HG03039 (cell line): ENCODE measurements around the gene NPAS3.

ENCODE experiments used
- ATAC-seq: cut with Tn5 transposase; IDR thresholded peaks from one replicate; pipeline ENCODE4 v1.9.1; 2021; ENCODE audit warnings: mild to moderate bottlenecking, moderate library complexity; ENCODE audit not compliant: unreplicated experiment

NPAS3 gene

GRCh38 chr14:33420051-33420627 lies 481.5 kb downstream of the NPAS3 start:
- no peak for ATAC-seq

GRCh38 chr14:33430414-33431035 lies 491.8 kb downstream of the NPAS3 start:
- ATAC-seq, result no peak

DNA sequence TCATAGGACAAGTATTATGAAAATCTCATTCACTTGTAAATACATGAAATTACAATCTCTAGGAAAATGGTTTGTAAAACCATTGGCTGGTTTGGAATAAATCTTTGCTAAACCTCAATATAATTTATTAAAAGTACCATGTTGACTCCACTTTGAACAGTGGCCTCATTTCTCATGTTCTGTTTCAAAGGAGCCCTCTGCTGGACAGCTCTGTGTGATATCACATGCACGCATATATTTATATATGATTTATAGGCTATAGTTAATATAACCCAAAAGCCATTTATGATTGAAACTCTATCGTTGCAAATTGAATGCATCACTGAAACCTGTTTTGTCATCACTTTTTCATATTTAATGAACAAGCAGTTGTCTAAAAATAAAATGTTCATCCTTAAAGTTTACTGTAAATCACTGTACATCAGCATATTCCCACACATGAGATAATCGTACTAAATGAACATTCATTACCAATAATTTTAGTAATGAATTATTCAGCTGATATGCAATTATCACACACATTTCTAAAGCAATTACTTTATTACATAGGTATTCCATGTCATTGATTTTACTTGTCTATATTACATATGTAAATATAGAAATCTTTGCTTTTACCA lies 493.8 kb downstream of the NPAS3 start:
- ATAC-seq, result no peak

DNA sequence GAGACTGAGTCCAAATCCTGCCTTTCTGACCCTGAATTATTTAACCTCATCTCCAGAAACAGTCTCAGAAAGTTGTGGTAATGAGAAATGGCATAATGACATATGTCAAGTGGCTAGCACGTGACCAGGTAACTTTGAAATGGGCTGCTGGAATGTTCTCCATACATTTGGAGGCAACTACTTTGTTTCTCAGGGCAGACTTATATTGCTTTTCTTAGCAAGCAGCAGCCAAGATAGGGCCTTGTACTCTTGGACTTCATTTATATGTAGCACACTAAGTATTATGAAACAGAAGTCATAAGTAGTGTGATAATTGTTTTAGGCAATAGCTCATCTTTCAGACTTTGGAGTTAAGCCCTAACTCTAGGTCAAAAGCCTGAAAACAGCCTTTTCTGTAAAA lies 494.7 kb downstream of the NPAS3 start:
- ATAC-seq, result no peak

GRCh38 chr14:33435911-33436689 lies 497.4 kb downstream of the NPAS3 start:
- no peak for ATAC-seq

GRCh38 chr14:33441633-33442032 lies 503.0 kb downstream of the NPAS3 start:
- ATAC-seq, result no peak

DNA sequence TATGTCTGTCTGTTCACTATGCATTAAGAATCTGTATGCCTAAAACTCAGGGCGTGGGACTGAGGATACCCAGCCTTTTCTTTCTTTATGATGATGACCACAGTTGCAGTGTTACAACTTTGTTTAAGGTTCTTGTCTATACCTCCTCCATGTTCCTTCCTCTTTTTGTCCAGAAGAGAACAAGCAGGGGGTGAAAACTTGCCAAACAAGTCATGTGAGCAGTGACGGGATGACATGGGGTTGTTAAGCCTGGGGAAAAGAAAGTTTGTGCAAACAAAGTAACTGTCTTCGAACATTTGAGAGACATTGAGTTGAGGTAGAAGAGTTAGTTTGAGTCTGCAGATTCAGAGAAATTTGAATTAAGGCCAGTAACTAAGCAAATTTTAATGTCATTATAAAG lies 505.5 kb downstream of the NPAS3 start:
- no peak for ATAC-seq

GRCh38 chr14:33449268-33449667 lies 510.6 kb downstream of the NPAS3 start:
- no peak for ATAC-seq

DNA sequence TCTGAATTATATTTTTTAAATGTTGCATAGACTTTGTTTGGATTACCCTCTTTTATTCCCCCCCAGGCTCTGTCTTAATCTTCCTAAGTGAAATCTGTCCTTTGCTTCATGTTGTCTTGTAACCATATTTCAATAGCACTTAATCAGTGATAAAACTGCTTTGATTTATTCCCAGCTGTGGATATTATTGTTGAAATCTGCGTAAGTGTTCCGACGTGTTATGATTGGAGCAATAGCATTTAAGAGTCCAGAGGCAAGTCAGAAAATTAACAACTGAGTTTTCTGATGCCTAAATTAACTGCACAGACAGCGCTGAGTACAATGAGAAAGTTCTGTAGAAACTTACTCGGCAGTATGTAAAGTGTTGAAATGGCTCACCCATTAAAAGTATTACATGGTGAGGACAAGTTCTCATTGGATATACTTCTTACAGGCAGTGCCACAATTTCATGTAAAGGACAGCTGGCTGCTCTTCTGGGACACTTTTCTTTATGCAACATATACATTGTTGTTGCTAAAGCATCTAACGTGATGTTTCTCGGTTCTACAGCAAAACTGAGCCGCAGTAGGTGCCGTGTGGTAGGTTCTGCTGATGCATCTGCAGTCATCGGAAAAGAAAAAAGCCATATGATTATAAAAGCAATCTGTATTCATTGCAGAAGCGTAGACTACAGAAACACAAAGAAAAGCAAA lies 511.2 kb downstream of the NPAS3 start:
- no peak for ATAC-seq

DNA sequence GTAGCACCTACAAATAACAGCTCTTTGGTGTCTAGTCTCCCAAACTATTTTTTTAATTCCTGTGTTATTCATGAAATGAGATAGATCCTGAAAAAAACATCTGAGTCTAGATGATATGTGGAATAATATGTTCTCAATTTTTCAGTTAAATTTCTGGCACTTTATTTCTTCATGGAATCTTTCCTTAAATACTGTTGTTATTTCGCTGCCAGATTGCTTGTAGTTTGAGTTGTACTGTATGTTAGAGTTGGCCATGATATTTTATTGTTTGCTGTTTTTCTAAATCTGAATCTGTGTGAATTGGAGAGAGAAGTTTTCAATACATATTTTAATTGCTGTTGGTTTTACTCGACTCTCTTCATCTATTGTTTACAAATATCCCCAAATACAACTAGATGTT lies 511.7 kb downstream of the NPAS3 start:
- no peak for ATAC-seq

GRCh38 chr14:33451211-33451610 lies 512.5 kb downstream of the NPAS3 start:
- no peak for ATAC-seq

- ATAC-seq, result no peak
These were observed 514.3 kb downstream of the NPAS3 start for GRCh38 chr14:33452995-33453394.

- ATAC-seq, result no peak
These were observed 515.4 kb downstream of the NPAS3 start for GRCh38 chr14:33454022-33454595.

- ATAC-seq, result no peak
These were observed 516.0 kb downstream of the NPAS3 start for GRCh38 chr14:33454707-33455106.

GRCh38 chr14:33455654-33456345 lies 517.1 kb downstream of the NPAS3 start:
- ATAC-seq, result no peak

GRCh38 chr14:33457021-33457420 lies 518.3 kb downstream of the NPAS3 start:
- no peak for ATAC-seq

DNA sequence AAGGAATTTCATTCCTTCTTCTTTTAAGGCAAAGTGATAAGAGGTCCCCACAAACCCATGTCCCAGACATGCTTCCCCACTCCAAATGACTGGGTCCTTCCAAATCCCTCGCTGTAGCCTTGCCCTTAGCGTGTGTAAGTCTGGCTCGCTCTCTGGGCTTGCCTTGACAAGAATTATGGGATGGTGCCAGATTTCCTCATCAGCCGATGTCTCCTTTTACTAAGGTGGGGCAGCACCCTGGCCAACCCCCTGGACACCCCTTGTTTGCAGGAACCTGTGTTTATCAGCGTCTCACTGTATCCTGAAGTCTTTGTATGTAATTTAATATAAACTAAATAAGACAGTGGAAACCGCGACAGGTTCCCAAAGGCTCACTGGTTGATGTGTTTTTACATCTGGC lies 518.9 kb downstream of the NPAS3 start:
- no peak for ATAC-seq

GRCh38 chr14:33460164-33460563 lies 521.5 kb downstream of the NPAS3 start:
- no peak for ATAC-seq

DNA sequence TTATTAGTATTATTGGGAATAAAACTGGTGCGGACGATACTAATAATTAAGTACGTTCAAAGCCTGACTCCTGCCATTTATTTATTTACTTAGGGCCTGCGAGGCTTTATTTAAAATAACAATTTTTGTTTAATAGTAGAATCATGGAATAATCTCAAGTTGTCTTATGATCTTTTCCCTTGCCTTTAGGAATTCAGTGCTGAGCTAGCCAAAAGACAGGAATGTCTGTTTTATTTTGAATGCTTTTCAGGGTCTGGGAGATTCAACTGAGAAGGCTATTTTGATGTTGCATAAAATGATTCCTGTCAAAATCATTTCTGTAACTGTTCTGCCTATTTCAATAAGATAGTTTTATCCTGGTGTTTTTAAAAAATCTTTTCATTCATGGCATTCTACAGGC lies 522.4 kb downstream of the NPAS3 start:
- no peak for ATAC-seq

DNA sequence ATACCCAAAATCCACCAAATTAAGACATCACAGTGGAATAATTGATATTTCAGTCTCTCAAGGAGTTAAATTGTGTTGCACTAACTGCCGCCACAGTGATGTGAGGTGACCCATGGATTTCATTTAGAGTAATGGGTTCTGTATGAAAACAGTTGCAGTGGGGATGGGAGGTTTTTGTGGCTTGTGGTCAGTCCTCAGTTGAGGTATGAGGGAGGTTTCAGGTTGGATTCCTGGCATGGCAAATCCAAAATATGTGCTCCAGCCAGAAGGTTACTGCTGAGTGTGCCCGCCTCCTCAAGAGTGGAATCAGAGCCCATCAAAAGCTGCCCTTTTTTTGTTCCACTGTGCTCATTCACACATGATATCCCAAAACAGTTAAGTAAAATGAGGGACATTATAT lies 525.1 kb downstream of the NPAS3 start:
- ATAC-seq, result no peak
